GM12801 (cell line): ENCODE results near the gene ZC2HC1B.

ENCODE experiments used
- CTCF ChIP-seq: IDR thresholded peaks from one replicate; pipeline ENCODE4 v1.5.1; 2011; ENCODE audit warnings: control low read depth; ENCODE audit not compliant: insufficient read length; ENCODE audit errors: extremely low read depth

ZC2HC1B gene

GRCh38 chr6:143948208-143948607 lies 83.9 kb downstream of the ZC2HC1B start:
- no peak for TF ChIP-seq CTCF

GRCh38 chr6:143949535-143949934 lies 85.3 kb downstream of the ZC2HC1B start:
- TF ChIP-seq CTCF, result no peak

DNA sequence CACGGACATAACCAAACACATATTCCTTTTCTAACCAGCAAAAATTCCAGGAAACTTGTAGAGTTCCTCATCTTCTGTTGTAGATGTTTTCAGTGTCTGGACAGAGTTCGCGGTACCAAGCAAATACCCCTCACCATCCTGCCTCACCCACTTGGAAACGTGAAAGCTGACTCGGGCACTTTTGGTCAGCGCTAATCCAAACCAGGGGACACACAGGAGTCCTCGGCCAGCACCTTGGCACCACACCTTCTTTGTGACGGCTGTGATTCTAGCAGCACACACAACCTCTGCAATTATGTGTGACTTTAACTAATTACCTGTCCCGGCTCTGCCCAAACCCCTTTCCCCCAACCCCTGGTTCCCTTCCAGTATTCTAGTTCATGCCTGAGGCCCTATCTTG lies 85.7 kb downstream of the ZC2HC1B start:
- no peak for TF ChIP-seq CTCF

GRCh38 chr6:143950875-143951274 lies 86.6 kb downstream of the ZC2HC1B start:
- no peak for TF ChIP-seq CTCF

DNA sequence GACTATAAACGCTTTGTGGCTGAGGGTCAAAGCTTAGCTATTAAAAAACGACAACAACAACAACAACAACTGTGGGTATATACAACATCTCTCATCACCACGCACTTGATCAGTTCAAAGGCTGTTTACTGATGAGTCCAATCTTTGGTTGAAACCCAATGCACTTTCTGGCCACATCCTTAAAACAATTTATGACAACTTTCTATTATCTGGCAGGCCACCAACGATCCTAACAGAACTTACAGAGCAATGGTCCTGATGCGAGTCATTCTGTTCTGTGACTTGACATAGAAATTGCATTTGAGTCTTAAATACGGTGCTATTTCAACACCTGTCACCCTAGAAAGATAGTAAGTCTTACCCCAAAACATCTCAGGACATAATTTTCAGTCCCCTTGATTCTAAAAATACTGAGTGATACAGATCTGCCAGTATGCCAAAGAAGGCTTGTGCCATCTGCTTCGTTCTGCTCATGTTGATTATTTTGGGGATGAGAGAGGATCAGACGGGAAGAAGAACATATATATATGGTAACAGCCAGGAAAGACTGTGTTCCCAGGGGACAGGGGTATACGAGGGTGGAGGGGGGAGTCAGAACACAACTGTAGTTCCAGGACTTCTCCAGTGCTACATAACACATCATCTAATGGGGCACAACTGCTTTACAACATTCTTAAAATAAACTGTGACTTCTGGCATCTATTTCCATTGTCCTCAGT lies 87.9 kb downstream of the ZC2HC1B start:
- no peak for TF ChIP-seq CTCF

DNA sequence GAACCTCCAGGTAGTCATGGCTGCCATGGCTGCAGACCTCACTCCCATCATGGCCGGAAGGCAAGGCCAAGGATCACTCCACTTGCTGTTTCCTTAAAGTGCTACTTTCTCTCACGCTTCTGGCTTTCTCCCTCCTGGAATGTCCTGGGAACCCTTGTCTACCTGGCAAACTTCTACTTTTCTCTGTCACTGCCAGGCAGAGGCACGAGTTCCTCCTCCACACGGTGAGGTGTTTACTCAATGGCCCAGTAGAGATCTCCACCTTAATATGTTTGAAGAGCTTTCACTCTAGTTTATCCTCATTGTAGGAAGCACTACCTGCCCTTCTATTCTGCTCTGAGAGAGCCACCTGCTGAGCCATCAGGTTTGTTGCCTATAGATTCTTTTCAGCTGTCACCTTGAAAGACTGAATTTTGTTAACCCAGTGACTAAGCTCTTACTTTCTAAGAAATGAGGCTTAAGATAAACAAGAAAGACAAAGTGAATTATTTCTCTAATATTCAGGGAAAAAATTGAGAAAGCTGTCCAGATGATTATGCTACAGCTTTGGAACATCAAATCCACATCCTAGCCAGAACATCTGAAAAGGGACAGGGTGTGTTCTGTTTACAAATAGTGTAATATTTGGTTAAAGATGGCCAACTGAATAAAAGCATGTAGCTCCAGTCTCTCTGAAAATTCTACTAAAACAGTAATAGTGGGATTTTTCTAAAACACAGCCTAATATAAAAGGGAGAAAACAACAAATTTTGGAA lies 88.8 kb downstream of the ZC2HC1B start:
- TF ChIP-seq CTCF, result no peak

GRCh38 chr6:143953922-143954321 lies 89.6 kb downstream of the ZC2HC1B start:
- TF ChIP-seq CTCF, result no peak
